Fibroblast of lung (primary cell): ENCODE data around the gene NUMBL. TPM values are rescaled to one million over a fixed set of nuclear protein-coding genes. Genes with fewer than 3 reads are reported as not detected.

ENCODE experiments used
- DNase-seq, 2 donors: peaks; one replicate each; pipeline versions ENCODE4 v3.0.0 to v3.0.0-alpha.2; 2010; ENCODE audit warnings: low read depth in 2 of 2
- H2AFZ ChIP-seq: 2 replicates; pipeline ENCODE4 v1.5.1; 2012; ENCODE audit warnings: low read length, control low read depth, inconsistent platforms
- H3K27ac ChIP-seq: 2 replicates; pipeline ENCODE4 v1.5.1; 2011; ENCODE audit warnings: low read length, control low read depth; ENCODE audit not compliant: insufficient read depth
- H3K27me3 ChIP-seq: 2 replicates; pipeline ENCODE4 v1.5.1; 2011; ENCODE audit warnings: mild to moderate bottlenecking, low read length; ENCODE audit not compliant: control insufficient read depth, insufficient read depth
- H3K36me3 ChIP-seq: 2 replicates; pipeline ENCODE4 v1.5.1; 2011; ENCODE audit warnings: low read length; ENCODE audit not compliant: control insufficient read depth, insufficient read depth
- H3K4me1 ChIP-seq: 2 replicates; pipeline ENCODE4 v1.5.1; 2011; ENCODE audit warnings: low read length; ENCODE audit not compliant: control insufficient read depth, insufficient read depth; ENCODE audit errors: extremely low read depth
- H3K4me2 ChIP-seq: 2 replicates; pipeline ENCODE4 v1.5.1; 2011; ENCODE audit warnings: low read length, control low read depth; ENCODE audit not compliant: insufficient read depth; ENCODE audit errors: extremely low read depth
- H3K4me3 ChIP-seq, 4 experiments: fragments of 200-600 bp in 1 of 4; sonication (generic) in 1 of 4; replicated peaks in 1 of 4; 2 replicates each; pipeline ENCODE4 v1.5.1; 2011 to 2016; ENCODE audit warnings: low read length in 4 of 4, low read depth in 3 of 4, mild to moderate bottlenecking in 3 of 4, control low read depth in 2 of 4, inconsistent platforms in 1 of 4, mixed read lengths in 1 of 4; ENCODE audit not compliant: insufficient read depth in 1 of 4; ENCODE audit errors: control extremely low read depth in 1 of 4
- H3K79me2 ChIP-seq: 2 replicates; pipeline ENCODE4 v1.5.1; 2012; ENCODE audit warnings: mild to moderate bottlenecking, low read length, inconsistent platforms; ENCODE audit not compliant: control insufficient read depth, insufficient read depth
- H3K9ac ChIP-seq: 2 replicates; pipeline ENCODE4 v1.5.1; 2011; ENCODE audit warnings: mild to moderate bottlenecking, low read length, control low read depth; ENCODE audit not compliant: insufficient read depth
- H3K9me3 ChIP-seq: 2 replicates; pipeline ENCODE4 v1.5.1; 2012; ENCODE audit warnings: low read depth, low read length; ENCODE audit not compliant: control insufficient read depth, insufficient read depth
- H4K20me1 ChIP-seq: 2 replicates; pipeline ENCODE4 v1.5.1; 2011; ENCODE audit warnings: low read length; ENCODE audit not compliant: control insufficient read depth, insufficient read depth; ENCODE audit errors: extremely low read depth
- CTCF ChIP-seq, 2 donors: IDR thresholded peaks in 1 of 2; conservative IDR thresholded peaks in 1 of 2; 1 replicate in 1 of 2; 2 replicates in 1 of 2; pipeline ENCODE4 v1.5.1; 2011 to 2012; ENCODE audit warnings: low read length in 2 of 2, control low read depth in 1 of 2, inconsistent platforms in 1 of 2, low read depth in 1 of 2, mild to moderate bottlenecking in 1 of 2
- EZH2 ChIP-seq: IDR thresholded peaks from 2 replicates; pipeline ENCODE4 v1.5.1; 2012; ENCODE audit warnings: low read length, control low read depth, mild to moderate bottlenecking; ENCODE audit errors: missing control alignments
- polyA plus RNA-seq, 2 donors: library from polyadenylated mRNA; depleted of rRNA in 1 of 2; stranded (reverse) in 1 of 2; unstranded in 1 of 2; fragments of >200 nt; gene quantifications; 2 replicates each; pipeline ENCODE4 v1.2.1, GENCODE V29; 2011 to 2012; ENCODE audit warnings: missing spikeins in 1 of 2
- total RNA-seq: library from RNA; depleted of rRNA; stranded (reverse); fragments of >200 nt; gene quantifications from 2 replicates; pipeline ENCODE4 v1.2.1, GENCODE V29; 2014

The NUMBL gene
- total and polyA plus RNA-seq, 2 donors (not counting 1 experiment from before 2014, with no cell fraction given) = 28.2 to 33.4 TPM

GRCh38 chr19:40704491-40705361 is 14.3 kb upstream of the NUMBL start:
- DNase-seq = no peak
- H3K9ac ChIP-seq = no peak overlapping the region
- H3K4me3 ChIP-seq = no peak overlapping the region
- H2AFZ ChIP-seq = no peak overlapping the region
- H3K27ac ChIP-seq = no peak overlapping the region
- no peaks in the 10 kb centered on the region for H3K9me3 ChIP-seq
- H3K79me2 ChIP-seq = no peaks in the 10 kb centered on the region
- peaks cover 19% of the 10 kb centered on the region for H3K36me3 ChIP-seq
- H4K20me1 ChIP-seq = no peaks in the 10 kb centered on the region
- H3K4me2 ChIP-seq = no peak overlapping the region
- no peaks in the 10 kb centered on the region for H3K27me3 ChIP-seq
- H3K4me1 ChIP-seq = no peaks in the 10 kb centered on the region
- TF ChIP-seq CTCF (conservative IDR thresholded peaks at IDR 0.05 in 1 of 2, IDR thresholded peaks at IDR 0.05 in 1 of 2; ENCODE audit: low read depth in 1 of 2, low read length in 2 of 2) (no peak), EZH2 (no peak)

- Histone ChIP-seq H3K4me1 (no peaks in the 10 kb centered on the region), H3K4me2 (no peak overlapping the region), H3K9me3 (no peaks in the 10 kb centered on the region), H3K36me3 (peaks cover 18% of the 10 kb centered on the region), H3K79me2 (no peaks in the 10 kb centered on the region), H3K4me3 (no peak overlapping the region), H3K9ac (no peak overlapping the region), H2AFZ (no peak overlapping the region), H3K27ac (no peak overlapping the region), H3K27me3 (no peaks in the 10 kb centered on the region), H4K20me1 (no peaks in the 10 kb centered on the region)
- no peak for TF ChIP-seq CTCF (conservative IDR thresholded peaks at IDR 0.05 in 1 of 2, IDR thresholded peaks at IDR 0.05 in 1 of 2; ENCODE audit: low read depth in 1 of 2, low read length in 2 of 2)
- TF ChIP-seq EZH2 = no peak
- no peak for DNase-seq
Observed at GRCh38 chr19:40703029-40703755, 12.7 kb upstream of the NUMBL start.

- no peak for TF ChIP-seq EZH2
- TF ChIP-seq CTCF (conservative IDR thresholded peaks at IDR 0.05 in 1 of 2, IDR thresholded peaks at IDR 0.05 in 1 of 2; ENCODE audit: low read depth in 1 of 2, low read length in 2 of 2) = peak; percentile 9 to 56
- Histone ChIP-seq H4K20me1 (no peaks in the 10 kb centered on the region), H3K9ac (no peak overlapping the region), H2AFZ (no peak overlapping the region), H3K9me3 (no peaks in the 10 kb centered on the region), H3K4me2 (no peak overlapping the region), H3K27ac (no peak overlapping the region), H3K79me2 (no peaks in the 10 kb centered on the region), H3K27me3 (no peaks in the 10 kb centered on the region), H3K4me3 (no peak overlapping the region), H3K36me3 (peaks cover 18% of the 10 kb centered on the region), H3K4me1 (no peaks in the 10 kb centered on the region)
- peak; percentile 26 to 30 for DNase-seq
Observed at GRCh38 chr19:40702337-40703012, 12.0 kb upstream of the NUMBL start.
